Measurements from ENCODE around the gene PPP2R2B. TPM values are rescaled to one million over a fixed set of nuclear protein-coding genes. Genes with fewer than 3 reads are reported as not detected.

PPP2R2B gene
- total RNA-seq, 1 experiment from 2014 or later = not detected

- no peak for DNase-seq (ENCODE audit: low read depth, low spot score)
Observed at GRCh38 chr5:146860213-146860893, 18.2 kb downstream of the PPP2R2B start.

More at GRCh38 chr5:146860213-146860893, 18.2 kb downstream of the PPP2R2B start:
- H3K27ac ChIP-seq (ENCODE audit: low read depth, low read length) = no peak overlapping the region
- ATAC-seq = peak; percentile 69
- no peaks in the 10 kb centered on the region for H4K20me1 ChIP-seq (ENCODE audit: insufficient read depth)
- no peaks in the 10 kb centered on the region for H3K9me3 ChIP-seq (ENCODE audit: control insufficient read depth in 1 of 2, insufficient read depth in 1 of 2, low read depth in 1 of 2, low read length in 2 of 2)
- H3K9me2 ChIP-seq (ENCODE audit: insufficient read depth) = no peaks in the 10 kb centered on the region
- no peak for TF ChIP-seq YY1 (IDR thresholded peaks at IDR 0.05; ENCODE audit: extremely low read depth, insufficient replicate concordance, low read depth, low read length)
- no peak for TF ChIP-seq ZFX (IDR thresholded peaks at IDR 0.05)
- TF ChIP-seq TCF7L2 (IDR thresholded peaks at IDR 0.05; ENCODE audit: borderline replicate concordance, extremely low read depth, insufficient read depth, insufficient read length) = no peak
- no peak for TF ChIP-seq FOSL1 (IDR thresholded peaks at IDR 0.05; ENCODE audit: low read depth)
- no peak for TF ChIP-seq REST (IDR thresholded peaks at IDR 0.05; ENCODE audit: low read depth)
- TF ChIP-seq CTCF (IDR thresholded peaks at IDR 0.05 in 2 of 3, conservative IDR thresholded peaks at IDR 0.05 in 1 of 3; ENCODE audit: borderline replicate concordance in 1 of 3, insufficient read depth in 1 of 3, low read depth in 2 of 3, low read length in 2 of 3) = no peak
- TF ChIP-seq SIN3A (IDR thresholded peaks at IDR 0.05; ENCODE audit: low read depth) = no peak
- TF ChIP-seq SRF (IDR thresholded peaks at IDR 0.05; ENCODE audit: low read depth) = no peak
- no peak for TF ChIP-seq ZNF274 (IDR thresholded peaks at IDR 0.05; ENCODE audit: low read depth, low read length)
- TF ChIP-seq ATF3 (IDR thresholded peaks at IDR 0.05) = no peak
- TF ChIP-seq RAD21 (IDR thresholded peaks at IDR 0.05; ENCODE audit: low read depth) = no peak
- no peak for TF ChIP-seq SP1 (IDR thresholded peaks at IDR 0.05; ENCODE audit: low read depth)
- no peak for TF ChIP-seq EZH2phosphoT487 (IDR thresholded peaks at IDR 0.05; ENCODE audit: borderline replicate concordance)
- no peak for TF ChIP-seq EZH2 (IDR thresholded peaks at IDR 0.05)
- no peak for TF ChIP-seq POLR2AphosphoS5 (IDR thresholded peaks at IDR 0.05; ENCODE audit: low read depth, low read length)
- TF ChIP-seq EGR1 (IDR thresholded peaks at IDR 0.05; ENCODE audit: low read depth) = no peak
- no peak for TF ChIP-seq MAX (IDR thresholded peaks at IDR 0.05)
- TF ChIP-seq ELF1 (IDR thresholded peaks at IDR 0.05; ENCODE audit: borderline replicate concordance, low read depth) = no peak
- H3K9ac ChIP-seq (ENCODE audit: low read length) = no peak overlapping the region
- intact Hi-C loops (cut with micrococcal nuclease) = no loop called here
- ChIA-PET POLR2A (no interaction called here), RAD21 (ENCODE audit: low non-redundant PET in 1 of 2, low total read pairs in 2 of 2, uncharacterized antibody in 2 of 2, unreplicated experiment in 2 of 2) (no interaction called here), CTCF (no interaction called here)
- peaks cover 0 to 7% of the 10 kb centered on the region in 2 experiments; a peak in 1 of 4 replicates for H3K4me1 ChIP-seq (ENCODE audit: control insufficient read depth in 1 of 2, insufficient read depth in 2 of 2, low read length in 2 of 2)
- H3K4me2 ChIP-seq (ENCODE audit: low read length) = 0 out of 2 replicates have a peak overlapping the region, but pooled peaks have one; percentile 11
- no peaks in the 10 kb centered on the region for H3K36me3 ChIP-seq (ENCODE audit: control insufficient read depth in 1 of 2, insufficient read depth in 2 of 2, low read length in 2 of 2)
- H3K27me3 ChIP-seq (ENCODE audit: insufficient read depth, low read length) = peaks cover 3% of the 10 kb centered on the region
- BruUV-seq (replicated peaks) = no TSS peak
- no peaks in the 10 kb centered on the region for H3K79me2 ChIP-seq (ENCODE audit: insufficient read depth, low read length)
- H3K4me3 ChIP-seq (replicated peaks in 1 of 2; ENCODE audit: low read depth in 1 of 2, low read length in 2 of 2) = no peak overlapping the region
- H2AFZ ChIP-seq (ENCODE audit: low read depth, low read length, poor library complexity, severe bottlenecking) = no peak overlapping the region
